HepG2 (cell line): Measurements from ENCODE around the gene PIGO. TPM values are rescaled to one million over a fixed set of nuclear protein-coding genes. Genes with fewer than 3 reads are reported as not detected.

ENCODE experiments used
- BRD4 ChIP-seq: sonication (generic); formaldehyde crosslinking; IDR thresholded peaks from 2 replicates; pipeline ENCODE4 v1.4.0; 2020; ENCODE audit warnings: missing genetic modification reagents
- CREB1 ChIP-seq, 2 experiments: fragments of 450-650 bp in 1 of 2; IDR thresholded peaks; 2 replicates each; pipeline ENCODE4 v1.6.1; 2016 to 2017; ENCODE audit warnings: control low read depth in 1 of 2, mild to moderate bottlenecking in 1 of 2, missing compliant biosample characterization in 1 of 2, missing genetic modification characterization in 1 of 2
- ETV6 ChIP-seq: sonication (generic); formaldehyde crosslinking; conservative IDR thresholded peaks from 2 replicates; pipeline ENCODE4 v1.4.0; 2020; ENCODE audit warnings: missing genetic modification reagents
- HCFC1 ChIP-seq: fragments of 150-350 bp; IDR thresholded peaks from 2 replicates; pipeline ENCODE4 v1.6.1; 2014; ENCODE audit warnings: low read depth, low read length
- IKZF4 ChIP-seq: sonication (generic); formaldehyde crosslinking; IDR thresholded peaks from 2 replicates; pipeline ENCODE4 v1.5.1; 2020; ENCODE audit warnings: borderline replicate concordance, mild to moderate bottlenecking, low read depth, missing genetic modification reagents; ENCODE audit errors: not compliant biosample characterization
- PCBP2 ChIP-seq: fragments of 200-400 bp; formaldehyde crosslinking; optimal IDR thresholded peaks from 2 replicates; pipeline ENCODE3; 2018; ENCODE audit warnings: low read length, low read depth; ENCODE audit not compliant: poor library complexity, severe bottlenecking
- PPARG ChIP-seq: conservative IDR thresholded peaks from 2 replicates; pipeline ENCODE4 v1.6.1; 2016; ENCODE audit warnings: missing biosample characterization, missing genetic modification reagents
- RARG ChIP-seq: sonication (generic); formaldehyde crosslinking; IDR thresholded peaks from 2 replicates; pipeline ENCODE4 v1.4.0; 2020; ENCODE audit warnings: low read depth, mild to moderate bottlenecking, missing genetic modification reagents
- RBFOX2 ChIP-seq: fragments of 200-400 bp; formaldehyde crosslinking; IDR thresholded peaks from 2 replicates; pipeline ENCODE4 v1.6.1; 2017; ENCODE audit warnings: low read depth, mild to moderate bottlenecking, low read length
- SMYD3 ChIP-seq: sonication (generic); formaldehyde crosslinking; IDR thresholded peaks from 2 replicates; pipeline ENCODE4 v1.8.1; 2023; ENCODE audit warnings: mild to moderate bottlenecking, missing genetic modification reagents
- SNRNP70 ChIP-seq: fragments of 200-400 bp; formaldehyde crosslinking; IDR thresholded peaks from 2 replicates; pipeline ENCODE4 v1.6.1; 2017; ENCODE audit warnings: mild to moderate bottlenecking, low read depth, low read length, moderate library complexity
- STAT5B ChIP-seq: sonication (generic); formaldehyde crosslinking; IDR thresholded peaks from 2 replicates; pipeline ENCODE4 v1.4.0; 2020; ENCODE audit warnings: missing genetic modification reagents
- TAF1 ChIP-seq: sonication (generic); formaldehyde crosslinking; IDR thresholded peaks from 2 replicates; pipeline ENCODE4 v1.4.0; 2020; ENCODE audit warnings: missing genetic modification reagents
- THAP11 ChIP-seq: IDR thresholded peaks from 2 replicates; pipeline ENCODE4 v1.6.1; 2016; ENCODE audit warnings: missing biosample characterization, missing genetic modification reagents
- TP53 ChIP-seq: sonication (generic); formaldehyde crosslinking; conservative IDR thresholded peaks from 2 replicates; pipeline ENCODE4 v1.4.0; 2020; ENCODE audit warnings: missing genetic modification reagents
- ZMYM2 ChIP-seq: sonication (generic); formaldehyde crosslinking; IDR thresholded peaks from 2 replicates; pipeline ENCODE4 v1.8.0; 2022; ENCODE audit warnings: mild to moderate bottlenecking, missing genetic modification reagents
- ZMYM4 ChIP-seq: sonication (generic); formaldehyde crosslinking; IDR thresholded peaks from 2 replicates; pipeline ENCODE4 v1.8.1; 2023; ENCODE audit warnings: mild to moderate bottlenecking, missing genetic modification reagents
- ZNF274 ChIP-seq: sonication (generic); formaldehyde crosslinking; IDR thresholded peaks from 2 replicates; pipeline ENCODE4 v1.5.1; 2020; ENCODE audit warnings: mild to moderate bottlenecking, missing genetic modification reagents
- ZNF543 ChIP-seq: sonication (generic); formaldehyde crosslinking; IDR thresholded peaks from 2 replicates; pipeline ENCODE4 v1.4.0; 2020; ENCODE audit warnings: mild to moderate bottlenecking, missing genetic modification reagents
- ZNF878 ChIP-seq: sonication (generic); formaldehyde crosslinking; IDR thresholded peaks from 2 replicates; pipeline ENCODE4 v1.8.1; 2023; ENCODE audit warnings: mild to moderate bottlenecking, missing genetic modification reagents, moderate library complexity
- polyA plus RNA-seq, 8 experiments: library from polyadenylated mRNA; depleted of rRNA in 3 of 8; stranded (reverse) in 7 of 8; unstranded in 1 of 8; fragments of >200 nt; fragmentation: Illumina TruSeq in 4 of 8; extraction: Trizol in 4 of 8; gene quantifications; 2 replicates each; pipeline versions ENCODE4 v1.2.1 to v1.2.3, GENCODE V29; 2011 to 2016; ENCODE audit warnings: low read depth in 4 of 8, missing spikeins in 1 of 8, mixed read lengths in 1 of 8; ENCODE audit not compliant: insufficient read depth in 1 of 8
- total RNA-seq, 5 experiments: library from RNA; depleted of rRNA; stranded (reverse); fragments of >200 nt; fragmentation: Illumina TruSeq; extraction: Trizol; gene quantifications; 2 replicates each; pipeline ENCODE4 v1.2.3, GENCODE V29; 2016; ENCODE audit warnings: low read depth in 1 of 5
- TF ChIP-seq, protein P1 (sequence below): sonication (generic); IDR thresholded peaks from 2 replicates; pipeline ENCODE4 v1.6.1; 2016; ENCODE audit warnings: low read depth, borderline replicate concordance
- TF ChIP-seq, protein P2 (sequence below): sonication (generic); formaldehyde crosslinking; conservative IDR thresholded peaks from 2 replicates; pipeline ENCODE4 v1.4.0; 2020; ENCODE audit warnings: missing genetic modification reagents
- TF ChIP-seq, protein P3 (sequence below): sonication (generic); formaldehyde crosslinking; IDR thresholded peaks from 2 replicates; pipeline ENCODE4 v1.5.0; 2020; ENCODE audit warnings: missing genetic modification reagents, mild to moderate bottlenecking, borderline replicate concordance
- TF ChIP-seq, protein P4 (sequence below): sonication (generic); formaldehyde crosslinking; IDR thresholded peaks from 2 replicates; pipeline ENCODE4 v1.8.0; 2022; ENCODE audit warnings: missing genetic modification reagents, mild to moderate bottlenecking, moderate library complexity, borderline replicate concordance
- TF ChIP-seq, protein P5 (sequence below): IDR thresholded peaks from 2 replicates; pipeline ENCODE4 v1.6.1; 2016; ENCODE audit warnings: missing genetic modification reagents, missing compliant biosample characterization

Gene PIGO
- total and polyA plus RNA-seq, 2 of the 13 experiments (the other 11 are each of a cell fraction or from before 2014, with no cell fraction given): 20.5 to 26.2 TPM

DNA sequence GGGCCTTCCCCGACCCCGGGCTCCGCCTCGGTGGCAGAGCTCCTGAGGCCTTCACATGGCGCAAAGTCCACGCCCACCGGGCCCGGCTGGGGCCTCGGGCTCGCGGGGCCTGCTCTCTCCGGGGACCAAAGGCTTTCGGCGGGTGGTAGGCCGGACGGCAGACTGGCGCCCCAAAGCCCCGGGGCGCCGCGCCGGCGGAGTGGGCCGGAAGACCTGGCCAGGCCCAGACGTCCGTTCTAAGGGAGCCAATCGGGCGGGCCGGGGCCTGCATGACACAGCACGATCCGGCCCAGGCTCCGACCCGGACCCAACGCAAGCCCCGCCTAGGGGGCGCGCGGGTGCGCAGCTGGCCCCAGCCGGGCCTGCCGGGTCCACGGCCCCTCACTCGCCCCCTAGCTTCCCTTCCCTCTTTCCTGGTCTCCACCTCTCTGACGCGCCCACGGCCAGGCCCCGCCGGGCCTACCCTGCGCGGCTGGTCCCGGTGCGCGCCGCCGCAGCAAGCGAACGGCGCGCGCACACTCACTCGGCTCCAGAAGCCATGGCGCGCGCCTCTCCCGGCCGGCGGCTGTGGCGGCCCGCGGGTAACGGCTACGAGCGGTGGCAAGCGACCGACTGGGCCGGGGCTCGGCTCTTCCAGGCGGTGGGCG, 24.5 kb downstream of the PIGO start (continued):
- TF ChIP-seq, protein P1, sequence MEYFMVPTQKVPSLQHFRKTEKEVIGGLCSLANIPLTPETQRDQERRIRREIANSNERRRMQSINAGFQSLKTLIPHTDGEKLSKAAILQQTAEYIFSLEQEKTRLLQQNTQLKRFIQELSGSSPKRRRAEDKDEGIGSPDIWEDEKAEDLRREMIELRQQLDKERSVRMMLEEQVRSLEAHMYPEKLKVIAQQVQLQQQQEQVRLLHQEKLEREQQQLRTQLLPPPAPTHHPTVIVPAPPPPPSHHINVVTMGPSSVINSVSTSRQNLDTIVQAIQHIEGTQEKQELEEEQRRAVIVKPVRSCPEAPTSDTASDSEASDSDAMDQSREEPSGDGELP: peak; percentile 65; the same call in 1 of the 2 replicates
- TF ChIP-seq RBFOX2 (peak; percentile 97; the same call in 1 of the 2 replicates), TAF1 (CRISPR knock-in tag) (peak; percentile 66), SNRNP70 (no peak), ZMYM4 (CRISPR knock-in tag) (peak; percentile 66), PPARG (CRISPR knock-in tag) (no peak), ZNF274 (peak; percentile 27; the same call in 1 of the 2 replicates), ZNF878 (no peak), ETV6 (CRISPR knock-in tag) (peak; percentile 80), ZMYM2 (CRISPR knock-in tag) (no peak), IKZF4 (CRISPR knock-in tag) (no peak), CREB1 (IDR thresholded peaks at IDR 0.05) (peak; percentile 24; the same call in 1 of the 2 replicates), CREB1 (CRISPR knock-in tag; IDR thresholded peaks at IDR 0.05) (no peak), ZNF543 (peak; percentile 71; the same call in 1 of the 2 replicates), BRD4 (CRISPR knock-in tag) (no peak), TP53 (no peak), SMYD3 (CRISPR knock-in tag) (no peak), PCBP2 (no peak), THAP11 (CRISPR knock-in tag) (peak; percentile 73), RARG (CRISPR knock-in tag) (no peak), STAT5B (CRISPR knock-in tag) (peak; percentile 14; the same call in 1 of the 2 replicates), HCFC1 (0 out of 2 replicates have a peak, but pooled peaks have one; percentile 7)
- TF ChIP-seq, protein P2, sequence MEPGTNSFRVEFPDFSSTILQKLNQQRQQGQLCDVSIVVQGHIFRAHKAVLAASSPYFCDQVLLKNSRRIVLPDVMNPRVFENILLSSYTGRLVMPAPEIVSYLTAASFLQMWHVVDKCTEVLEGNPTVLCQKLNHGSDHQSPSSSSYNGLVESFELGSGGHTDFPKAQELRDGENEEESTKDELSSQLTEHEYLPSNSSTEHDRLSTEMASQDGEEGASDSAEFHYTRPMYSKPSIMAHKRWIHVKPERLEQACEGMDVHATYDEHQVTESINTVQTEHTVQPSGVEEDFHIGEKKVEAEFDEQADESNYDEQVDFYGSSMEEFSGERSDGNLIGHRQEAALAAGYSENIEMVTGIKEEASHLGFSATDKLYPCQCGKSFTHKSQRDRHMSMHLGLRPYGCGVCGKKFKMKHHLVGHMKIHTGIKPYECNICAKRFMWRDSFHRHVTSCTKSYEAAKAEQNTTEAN (CRISPR knock-in tag): no peak
- TF ChIP-seq, protein P3, sequence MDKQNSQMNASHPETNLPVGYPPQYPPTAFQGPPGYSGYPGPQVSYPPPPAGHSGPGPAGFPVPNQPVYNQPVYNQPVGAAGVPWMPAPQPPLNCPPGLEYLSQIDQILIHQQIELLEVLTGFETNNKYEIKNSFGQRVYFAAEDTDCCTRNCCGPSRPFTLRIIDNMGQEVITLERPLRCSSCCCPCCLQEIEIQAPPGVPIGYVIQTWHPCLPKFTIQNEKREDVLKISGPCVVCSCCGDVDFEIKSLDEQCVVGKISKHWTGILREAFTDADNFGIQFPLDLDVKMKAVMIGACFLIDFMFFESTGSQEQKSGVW (CRISPR knock-in tag): 0 out of 2 replicates have a peak, but pooled peaks have one; percentile 38
- TF ChIP-seq, protein P4, sequence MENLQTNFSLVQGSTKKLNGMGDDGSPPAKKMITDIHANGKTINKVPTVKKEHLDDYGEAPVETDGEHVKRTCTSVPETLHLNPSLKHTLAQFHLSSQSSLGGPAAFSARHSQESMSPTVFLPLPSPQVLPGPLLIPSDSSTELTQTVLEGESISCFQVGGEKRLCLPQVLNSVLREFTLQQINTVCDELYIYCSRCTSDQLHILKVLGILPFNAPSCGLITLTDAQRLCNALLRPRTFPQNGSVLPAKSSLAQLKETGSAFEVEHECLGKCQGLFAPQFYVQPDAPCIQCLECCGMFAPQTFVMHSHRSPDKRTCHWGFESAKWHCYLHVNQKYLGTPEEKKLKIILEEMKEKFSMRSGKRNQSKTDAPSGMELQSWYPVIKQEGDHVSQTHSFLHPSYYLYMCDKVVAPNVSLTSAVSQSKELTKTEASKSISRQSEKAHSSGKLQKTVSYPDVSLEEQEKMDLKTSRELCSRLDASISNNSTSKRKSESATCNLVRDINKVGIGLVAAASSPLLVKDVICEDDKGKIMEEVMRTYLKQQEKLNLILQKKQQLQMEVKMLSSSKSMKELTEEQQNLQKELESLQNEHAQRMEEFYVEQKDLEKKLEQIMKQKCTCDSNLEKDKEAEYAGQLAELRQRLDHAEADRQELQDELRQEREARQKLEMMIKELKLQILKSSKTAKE: no peak
- TF ChIP-seq, protein P5, sequence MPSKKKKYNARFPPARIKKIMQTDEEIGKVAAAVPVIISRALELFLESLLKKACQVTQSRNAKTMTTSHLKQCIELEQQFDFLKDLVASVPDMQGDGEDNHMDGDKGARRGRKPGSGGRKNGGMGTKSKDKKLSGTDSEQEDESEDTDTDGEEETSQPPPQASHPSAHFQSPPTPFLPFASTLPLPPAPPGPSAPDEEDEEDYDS (CRISPR knock-in tag): 0 out of 2 replicates have a peak, but pooled peaks have one; percentile 11
